GM19351 (cell line): ENCODE data around the gene MEIOB.
"Not testable (repeated sequence)": the region's sequence is repeated elsewhere in the genome, so short reads cannot be mapped to it uniquely, and the experiment has no call there.

ENCODE experiments used
- ATAC-seq: cut with Tn5 transposase; IDR thresholded peaks from one replicate; pipeline ENCODE4 v1.9.1; 2021; ENCODE audit warnings: mild to moderate bottlenecking, moderate library complexity; ENCODE audit not compliant: unreplicated experiment

Gene MEIOB

GRCh38 chr16:1871974-1872635 is at the start of gene MEIOB:
Gene MEIOB, minus strand, starts transcription at chr16:1872164. Its CDS starts 3,989 bp downstream, at chr16:1868175.
- ATAC-seq = no peak

- no peak for ATAC-seq
Observed at GRCh38 chr16:1920727-1921171, 48.8 kb upstream of the MEIOB start.

GRCh38 chr16:1920122-1920521 is 48.2 kb upstream of the MEIOB start:
- ATAC-seq = not testable (repeated sequence)

- ATAC-seq = no peak
Observed at GRCh38 chr16:1919327-1919998, 47.5 kb upstream of the MEIOB start.

GRCh38 chr16:1918351-1919326 is 46.7 kb upstream of the MEIOB start, which contains the start of gene HS3ST6:
Gene HS3ST6, minus strand, starts transcription at chr16:1918415. Its CDS starts 92 bp downstream, at chr16:1918323.
- ATAC-seq = no peak

- ATAC-seq = no peak
Observed at GRCh38 chr16:1917665-1918350, 45.8 kb upstream of the MEIOB start.

GRCh38 chr16:1917056-1917664 is 45.2 kb upstream of the MEIOB start:
- ATAC-seq = no peak

- no peak for ATAC-seq
Observed at GRCh38 chr16:1916640-1916990, 44.7 kb upstream of the MEIOB start.

GRCh38 chr16:1915732-1916639 is 44.0 kb upstream of the MEIOB start:
- no peak for ATAC-seq

GRCh38 chr16:1914988-1915387 is 43.0 kb upstream of the MEIOB start:
- ATAC-seq = no peak

GRCh38 chr16:1914084-1914608 is 42.2 kb upstream of the MEIOB start:
- ATAC-seq = no peak

GRCh38 chr16:1913327-1914083 is 41.5 kb upstream of the MEIOB start:
- no peak for ATAC-seq

GRCh38 chr16:1912215-1912543 is 40.2 kb upstream of the MEIOB start:
- no peak for ATAC-seq

- ATAC-seq = no peak
Observed at GRCh38 chr16:1911467-1912214, 39.7 kb upstream of the MEIOB start.

- no peak for ATAC-seq
Observed at GRCh38 chr16:1909561-1910231, 37.7 kb upstream of the MEIOB start.

- no peak for ATAC-seq
Observed at GRCh38 chr16:1908983-1909382, 37.0 kb upstream of the MEIOB start.

GRCh38 chr16:1908184-1908583 is 36.2 kb upstream of the MEIOB start:
- ATAC-seq = no peak
